ENCODE data around the gene HMX3.
"Not testable (repeated sequence)": the region's sequence is repeated elsewhere in the genome, so short reads cannot be mapped to it uniquely, and the experiment has no call there.

HMX3 gene

GRCh38 chr10:123178390-123178789 lies 42.6 kb downstream of the HMX3 start:
- DNase-seq, result not testable (repeated sequence)

DNA sequence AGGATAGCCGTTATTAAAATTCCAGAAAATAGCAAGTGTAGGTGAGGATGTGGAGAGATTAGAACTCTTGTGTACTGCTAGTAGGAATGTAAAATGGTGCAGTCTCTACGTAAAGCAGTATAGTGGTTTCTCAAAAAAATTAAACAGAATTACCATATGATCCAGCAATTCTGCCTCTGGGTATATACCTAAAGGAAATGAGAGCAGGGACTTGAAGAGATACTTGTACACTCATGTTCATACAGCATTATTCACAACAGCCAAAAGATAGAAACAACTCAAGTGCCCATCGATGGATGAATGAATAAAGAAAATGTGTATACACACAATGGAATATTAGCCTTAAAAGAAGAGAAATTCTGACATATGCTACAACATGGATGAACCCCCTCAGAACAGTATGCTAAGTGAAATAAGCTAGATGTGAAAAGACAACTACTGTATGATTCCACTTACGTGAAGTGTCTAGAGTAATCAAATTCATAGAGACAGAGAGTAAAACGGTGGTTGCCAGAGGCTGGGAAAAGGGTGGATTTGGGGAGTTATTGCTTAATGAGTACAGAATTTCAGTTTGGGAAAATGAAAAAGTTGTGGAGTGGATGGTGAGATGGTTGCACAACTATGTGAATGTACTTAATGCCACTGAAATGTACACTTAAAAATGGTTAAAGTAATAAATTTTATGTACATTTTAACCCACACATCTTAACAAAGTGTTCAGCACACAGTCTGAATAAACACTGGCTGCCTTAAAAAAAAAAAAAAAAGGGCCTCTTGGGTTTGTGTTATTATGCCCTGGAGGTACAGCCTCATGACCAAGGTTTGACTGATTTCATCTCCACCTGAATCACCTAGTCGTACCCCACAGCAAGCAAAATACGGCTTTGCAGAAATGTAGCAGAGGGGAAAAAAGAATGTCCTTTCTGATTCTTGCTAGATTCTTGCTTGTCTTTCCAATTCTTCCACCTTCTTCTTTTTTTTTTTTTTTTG lies 44.6 kb downstream of the HMX3 start:
- DNase-seq, result no peak

GRCh38 chr10:123183724-123184123 lies 48.0 kb downstream of the HMX3 start:
- no peak for DNase-seq

DNA sequence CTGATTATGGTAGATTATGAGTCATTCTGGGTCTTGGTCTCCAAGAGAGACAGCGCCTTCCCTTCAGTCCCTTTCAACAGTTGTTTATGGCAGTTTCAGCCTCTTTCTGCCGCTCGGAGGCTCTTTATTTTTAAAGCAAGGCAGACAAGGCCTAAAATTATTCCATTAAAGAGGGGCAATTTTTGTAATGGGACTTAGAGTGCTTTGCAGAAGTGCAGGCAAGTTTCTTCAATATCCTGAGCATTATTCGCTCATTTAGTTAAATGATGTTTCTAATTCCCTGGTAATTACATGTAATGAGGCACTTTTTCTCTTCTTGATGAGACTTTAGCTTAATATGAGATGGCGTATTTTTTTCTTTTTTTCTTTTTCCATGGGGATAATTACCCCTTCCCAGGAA lies 52.0 kb downstream of the HMX3 start:
- no peak for DNase-seq

Measured in NCI-H524 (cell line).